T-helper 9 cell (primary cell): ENCODE data around the gene PTCHD4.

Experiments
- DNase-seq: peaks from one replicate; pipeline ENCODE4 v3.0.0-alpha.2; 2020

PTCHD4 gene

GRCh38 chr6:48099713-48100587, 11.0 kb downstream of the PTCHD4 start:
- no peak for DNase-seq

GRCh38 chr6:48098923-48099322, 12.1 kb downstream of the PTCHD4 start:
- no peak for DNase-seq

GRCh38 chr6:48092550-48093217, 18.3 kb downstream of the PTCHD4 start:
- DNase-seq: no peak

GRCh38 chr6:48090546-48090945, 20.5 kb downstream of the PTCHD4 start:
- DNase-seq: no peak

- no peak for DNase-seq
Measured at GRCh38 chr6:48087448-48087847, 23.5 kb downstream of the PTCHD4 start.

- no peak for DNase-seq
Measured at GRCh38 chr6:48086187-48086586, 24.8 kb downstream of the PTCHD4 start.

- DNase-seq: no peak
Measured at GRCh38 chr6:48085131-48085741, 25.8 kb downstream of the PTCHD4 start.

GRCh38 chr6:48084201-48084600, 26.8 kb downstream of the PTCHD4 start:
- DNase-seq: no peak

- DNase-seq: no peak
Measured at GRCh38 chr6:48080227-48081009, 30.6 kb downstream of the PTCHD4 start.

- DNase-seq: no peak
Measured at GRCh38 chr6:48078120-48078519, 32.9 kb downstream of the PTCHD4 start.

GRCh38 chr6:48075181-48075580, 35.8 kb downstream of the PTCHD4 start:
- DNase-seq: no peak

- DNase-seq: no peak
Measured at GRCh38 chr6:48073976-48074767, 36.8 kb downstream of the PTCHD4 start.

- DNase-seq: no peak
Measured at GRCh38 chr6:48071833-48072232, 39.2 kb downstream of the PTCHD4 start.

- DNase-seq: no peak
Measured at GRCh38 chr6:48069280-48069679, 41.7 kb downstream of the PTCHD4 start.

GRCh38 chr6:48068278-48069251, 42.4 kb downstream of the PTCHD4 start:
- DNase-seq: no peak

GRCh38 chr6:48067886-48068277, 43.1 kb downstream of the PTCHD4 start:
- DNase-seq: no peak

- DNase-seq: no peak
Measured at GRCh38 chr6:48067148-48067712, 43.8 kb downstream of the PTCHD4 start.

GRCh38 chr6:48061265-48061990, 49.6 kb downstream of the PTCHD4 start:
- no peak for DNase-seq
